OCI-LY3 (cell line): ENCODE results near the gene MEG3.

Experiments used
- CTCF ChIP-seq: fragments of 200-600, 300-600 bp; sonication (generic); IDR thresholded peaks from 2 replicates; pipeline ENCODE4 v1.5.1; 2014; ENCODE audit warnings: antibody characterized with exemption, low read length, low read depth
- EZH2phosphoT487 ChIP-seq: fragments of 200-600 bp; shearing (Covaris generic); IDR thresholded peaks from 2 replicates; pipeline ENCODE4 v1.6.1; 2018; ENCODE audit warnings: antibody characterized with exemption, mixed run types, low read depth

- TF ChIP-seq CTCF (no peak), EZH2phosphoT487 (no peak)
These were observed 61.9 kb downstream of the MEG3 start for GRCh38 chr14:100887728-100888335.
